Endothelial cell of umbilical vein (primary cell): ENCODE measurements around the gene PPM1E. TPM values are rescaled to one million over a fixed set of nuclear protein-coding genes. Genes with fewer than 3 reads are reported as not detected.

Experiments
- BruUV-seq: library from RNA; stranded (reverse); fragments of 400-500 nt; replicated peaks from 2 replicates; lab custom pipeline; 2021; lab: Mats Ljungman, UMichigan
- CTCF ChIA-PET: fragments of 300-600, 350-600 bp; sonication (Branson Sonifier 250); formaldehyde crosslinking; loops from one replicate; lab custom pipeline; 2021; ENCODE audit warnings: antibody characterized with exemption, inconsistent platforms; lab: Charles Lee
- POLR2A ChIA-PET: fragments of 300-600, 350-600 bp; sonication (Branson Sonifier 250); formaldehyde crosslinking; loops from one replicate; lab custom pipeline; 2021; ENCODE audit warnings: antibody characterized with exemption, inconsistent platforms; lab: Charles Lee
- DNase-seq: peaks from one replicate; pipeline ENCODE4 v3.0.0-alpha.2; 2011; ENCODE audit warnings: low read depth, low spot score
- FAIRE-seq: peaks from 2 replicates; lab custom pipeline; 2011; peaks lifted over from hg19 to GRCh38; lab: Jason Lieb, UNC
- H2AFZ ChIP-seq: 2 replicates; pipeline ENCODE4 v1.6.0; 2012; ENCODE audit warnings: low read depth, low read length, control low read depth, inconsistent platforms
- H3K27ac ChIP-seq: 2 replicates; pipeline ENCODE4 v1.5.1; 2011; ENCODE audit warnings: low read depth, mild to moderate bottlenecking, control low read depth, low read length, moderate library complexity; ENCODE audit not compliant: insufficient read depth
- H3K27me3 ChIP-seq, 2 experiments: 2 replicates each; pipeline versions ENCODE4 v1.6.0 to v1.6.1; 2011; ENCODE audit warnings: low read length in 2 of 2, mixed read lengths in 1 of 2; ENCODE audit not compliant: control insufficient read depth in 2 of 2, insufficient read depth in 2 of 2
- H3K36me3 ChIP-seq, 2 experiments: 2 replicates in 1 of 2; 3 replicates in 1 of 2; pipeline ENCODE4 v1.5.1; 2011; ENCODE audit warnings: low read length in 2 of 2, mild to moderate bottlenecking in 1 of 2, moderate library complexity in 1 of 2; ENCODE audit not compliant: control insufficient read depth in 2 of 2, insufficient read depth in 2 of 2; ENCODE audit errors: extremely low read depth in 1 of 2
- H3K4me1 ChIP-seq: 3 replicates; pipeline ENCODE4 v1.5.1; 2011; ENCODE audit warnings: mild to moderate bottlenecking, low read length; ENCODE audit not compliant: control insufficient read depth, insufficient read depth; ENCODE audit errors: extremely low read depth
- H3K4me2 ChIP-seq: 2 replicates; pipeline ENCODE4 v1.6.1; 2011; ENCODE audit warnings: low read length, control low read depth, mixed read lengths; ENCODE audit not compliant: insufficient read depth
- H3K4me3 ChIP-seq, 3 experiments: fragments of 200-600 bp in 1 of 3; sonication (generic), shearing (Covaris generic) in 1 of 3; replicated peaks in 1 of 3; 2 replicates each; pipeline ENCODE4 v1.5.1; 2011 to 2016; ENCODE audit warnings: control low read depth in 3 of 3, low read length in 3 of 3, mild to moderate bottlenecking in 2 of 3, inconsistent platforms in 1 of 3, low read depth in 1 of 3, moderate library complexity in 1 of 3; ENCODE audit not compliant: insufficient read depth in 1 of 3
- H3K79me2 ChIP-seq: 2 replicates; pipeline ENCODE4 v1.6.0; 2012; ENCODE audit warnings: low read length, inconsistent platforms; ENCODE audit not compliant: control insufficient read depth, insufficient read depth
- H3K9ac ChIP-seq: replicated peaks from 2 replicates; pipeline ENCODE3; 2011; ENCODE audit warnings: low read length, control low read depth; ENCODE audit not compliant: insufficient read depth; ENCODE audit errors: extremely low read depth
- H3K9me1 ChIP-seq: replicated peaks from 3 replicates; pipeline ENCODE4 v1.6.0; 2011; ENCODE audit warnings: mild to moderate bottlenecking, low read length; ENCODE audit not compliant: control insufficient read depth, insufficient read depth; ENCODE audit errors: extremely low read depth
- H3K9me3 ChIP-seq: replicated peaks from 2 replicates; pipeline ENCODE4 v1.5.1; 2012; ENCODE audit warnings: low read length, inconsistent platforms; ENCODE audit not compliant: control insufficient read depth, insufficient read depth
- H4K20me1 ChIP-seq: replicated peaks from 2 replicates; pipeline ENCODE3; 2011; ENCODE audit warnings: mild to moderate bottlenecking, low read length; ENCODE audit not compliant: control insufficient read depth, insufficient read depth; ENCODE audit errors: extremely low read depth
- CTCF ChIP-seq, 2 donors: IDR thresholded peaks; 1 replicate in 1 of 2; 2 replicates in 1 of 2; pipeline ENCODE4 v1.5.1; 2011; ENCODE audit warnings: low read length in 2 of 2, mild to moderate bottlenecking in 2 of 2, moderate library complexity in 2 of 2, control low read depth in 1 of 2, inconsistent platforms in 1 of 2, low read depth in 1 of 2; ENCODE audit not compliant: insufficient read depth in 1 of 2; ENCODE audit errors: extremely low read depth in 1 of 2
- EZH2 ChIP-seq: IDR thresholded peaks from 2 replicates; pipeline ENCODE4 v1.6.1; 2012; ENCODE audit warnings: borderline replicate concordance, low read depth, mild to moderate bottlenecking, moderate library complexity, low read length, inconsistent platforms; ENCODE audit not compliant: severe bottlenecking
- FOS ChIP-seq: IDR thresholded peaks from 2 replicates; pipeline ENCODE4 v1.6.1; 2011; ENCODE audit warnings: mild to moderate bottlenecking, low read length, moderate library complexity, borderline replicate concordance; ENCODE audit not compliant: insufficient read depth
- GATA2 ChIP-seq: IDR thresholded peaks from 2 replicates; pipeline ENCODE4 v1.7.0; 2011; ENCODE audit warnings: low read depth, mild to moderate bottlenecking, moderate library complexity, mixed read lengths, low read length; ENCODE audit not compliant: insufficient read length, insufficient read depth
- JUN ChIP-seq: IDR thresholded peaks from 2 replicates; pipeline ENCODE4 v1.6.1; 2011; ENCODE audit warnings: borderline replicate concordance, low read depth; ENCODE audit not compliant: insufficient read length, insufficient read depth
- MYC ChIP-seq: IDR thresholded peaks from one replicate; pipeline ENCODE4 v1.6.1; 2011; ENCODE audit warnings: mild to moderate bottlenecking, low read depth, low read length
- POLR2A ChIP-seq: IDR thresholded peaks from 2 replicates; pipeline ENCODE4 v1.6.1; 2012; ENCODE audit warnings: low read depth, mild to moderate bottlenecking, control low read depth, low read length
- POLR2AphosphoS5 ChIP-seq: IDR thresholded peaks from 2 replicates; pipeline ENCODE4 v1.6.1; 2012; ENCODE audit warnings: low read depth, mild to moderate bottlenecking, control low read depth, low read length, moderate library complexity; ENCODE audit not compliant: insufficient read depth
- dilution Hi-C: fragments of 300-500 bp; cut with MboI; formaldehyde crosslinking; loops from one replicate; pipeline ENCODE4 v1.15.0; 2019; ENCODE audit warnings: low sequenced_read_pairs; ENCODE audit not compliant: extremely low pct_ligation_motif_present
- intact Hi-C: fragments of 100-400 bp; cut with micrococcal nuclease; formaldehyde crosslinking; loops from one replicate; pipeline ENCODE4 v1.10.0; 2022
- polyA plus RNA-seq, 4 experiments: library from polyadenylated mRNA; depleted of rRNA in 3 of 4; stranded (reverse) in 3 of 4; unstranded in 1 of 4; fragments of >200 nt; gene quantifications; 2 replicates each; pipeline versions ENCODE4 v1.2.1 to v1.2.3, GENCODE V29; 2011 to 2012; ENCODE audit warnings: missing spikeins in 1 of 4
- total RNA-seq: library from RNA; stranded (reverse); gene quantifications from 2 replicates; pipeline ENCODE4 v1.2.3, GENCODE V29; 2021
- TF ChIP-seq, protein P1 (sequence below): IDR thresholded peaks from 2 replicates; pipeline ENCODE4 v1.6.1; 2011; ENCODE audit not compliant: insufficient read depth, insufficient read length

The PPM1E gene
- total and polyA plus RNA-seq, 2 donors (not counting 3 experiments of a cell fraction or from before 2014, with no cell fraction given): 0.01 TPM; not detected in 1

DNA sequence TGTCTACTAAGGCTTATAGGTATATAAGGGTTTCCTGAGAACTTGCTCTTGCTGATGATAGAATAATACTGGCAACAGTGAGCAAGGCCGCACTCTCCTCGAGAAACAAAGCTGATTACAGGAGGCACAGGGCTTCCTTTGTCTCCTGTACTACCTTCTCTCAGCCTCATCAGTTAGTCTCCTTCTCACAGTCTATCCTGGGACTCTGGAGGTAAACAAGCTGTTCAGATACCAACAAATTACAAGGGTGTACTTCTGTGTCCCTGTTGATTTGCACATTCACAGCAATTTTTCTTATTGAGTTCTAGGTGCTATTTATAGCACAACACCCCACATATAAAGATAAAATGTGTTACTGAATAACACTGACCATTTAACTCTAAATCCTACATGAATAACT, 252.3 kb downstream of the PPM1E start:
- H3K4me2 ChIP-seq: no peak overlapping the region
- DNase-seq (no peak), FAIRE-seq (no peak)
- no TSS peak for BruUV-seq
- ChIA-PET POLR2A (no interaction called here), CTCF (interaction anchor here (0.8 to 1.5 kb wide), 2 partner anchors 297 to 489 kb away, joined by 3 to 5 read pairs; no protein-coding TSS in a partner anchor)
- no peaks in the 10 kb centered on the region for H3K27me3 ChIP-seq
- no peak overlapping the region for H3K4me3 ChIP-seq
- H3K9ac ChIP-seq: no peak overlapping the region
- no peaks in the 10 kb centered on the region for H3K79me2 ChIP-seq
- TF ChIP-seq POLR2A: no peak
- TF ChIP-seq JUN: no peak
- TF ChIP-seq FOS: no peak
- no peak for TF ChIP-seq CTCF (IDR thresholded peaks at IDR 0.05; ENCODE audit: extremely low read depth in 1 of 2, insufficient read depth in 1 of 2, low read depth in 1 of 2, low read length in 2 of 2)
- TF ChIP-seq EZH2: no peak
- no peak for TF ChIP-seq MYC
- TF ChIP-seq POLR2AphosphoS5: no peak
- TF ChIP-seq, protein P1, sequence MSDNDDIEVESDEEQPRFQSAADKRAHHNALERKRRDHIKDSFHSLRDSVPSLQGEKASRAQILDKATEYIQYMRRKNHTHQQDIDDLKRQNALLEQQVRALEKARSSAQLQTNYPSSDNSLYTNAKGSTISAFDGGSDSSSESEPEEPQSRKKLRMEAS: no peak
- no peak for TF ChIP-seq GATA2
- dilution Hi-C loops: no loop called here
- H2AFZ ChIP-seq: no peak overlapping the region
- H3K36me3 ChIP-seq: peaks cover 2 to 3% of the 10 kb centered on the region in 2 experiments
- intact Hi-C loops: no loop called here
- no peaks in the 10 kb centered on the region for H3K9me3 ChIP-seq
- peaks cover 11% of the 10 kb centered on the region for H3K4me1 ChIP-seq
- no peak overlapping the region for H3K27ac ChIP-seq
- H4K20me1 ChIP-seq: no peaks in the 10 kb centered on the region
- H3K9me1 ChIP-seq: no peaks in the 10 kb centered on the region
